Fibroblast of lung (primary cell): ENCODE measurements around the gene RGS7. TPM values are rescaled to one million over a fixed set of nuclear protein-coding genes. Genes with fewer than 3 reads are reported as not detected.
"Not testable (repeated sequence)": the region's sequence is repeated elsewhere in the genome, so short reads cannot be mapped to it uniquely, and the experiment has no call there.

Source experiments
- DNase-seq, 2 donors: peaks; one replicate each; pipeline versions ENCODE4 v3.0.0 to v3.0.0-alpha.2; 2010; ENCODE audit warnings: low read depth in 2 of 2
- H2AFZ ChIP-seq: 2 replicates; pipeline ENCODE4 v1.5.1; 2012; ENCODE audit warnings: low read length, control low read depth, inconsistent platforms
- H3K27ac ChIP-seq: 2 replicates; pipeline ENCODE4 v1.5.1; 2011; ENCODE audit warnings: low read length, control low read depth; ENCODE audit not compliant: insufficient read depth
- H3K27me3 ChIP-seq: 2 replicates; pipeline ENCODE4 v1.5.1; 2011; ENCODE audit warnings: mild to moderate bottlenecking, low read length; ENCODE audit not compliant: control insufficient read depth, insufficient read depth
- H3K36me3 ChIP-seq: 2 replicates; pipeline ENCODE4 v1.5.1; 2011; ENCODE audit warnings: low read length; ENCODE audit not compliant: control insufficient read depth, insufficient read depth
- H3K4me1 ChIP-seq: 2 replicates; pipeline ENCODE4 v1.5.1; 2011; ENCODE audit warnings: low read length; ENCODE audit not compliant: control insufficient read depth, insufficient read depth; ENCODE audit errors: extremely low read depth
- H3K4me2 ChIP-seq: 2 replicates; pipeline ENCODE4 v1.5.1; 2011; ENCODE audit warnings: low read length, control low read depth; ENCODE audit not compliant: insufficient read depth; ENCODE audit errors: extremely low read depth
- H3K4me3 ChIP-seq, 4 experiments: fragments of 200-600 bp in 1 of 4; sonication (generic) in 1 of 4; replicated peaks in 1 of 4; 2 replicates each; pipeline ENCODE4 v1.5.1; 2011 to 2016; ENCODE audit warnings: low read length in 4 of 4, low read depth in 3 of 4, mild to moderate bottlenecking in 3 of 4, control low read depth in 2 of 4, inconsistent platforms in 1 of 4, mixed read lengths in 1 of 4; ENCODE audit not compliant: insufficient read depth in 1 of 4; ENCODE audit errors: control extremely low read depth in 1 of 4
- H3K79me2 ChIP-seq: 2 replicates; pipeline ENCODE4 v1.5.1; 2012; ENCODE audit warnings: mild to moderate bottlenecking, low read length, inconsistent platforms; ENCODE audit not compliant: control insufficient read depth, insufficient read depth
- H3K9ac ChIP-seq: 2 replicates; pipeline ENCODE4 v1.5.1; 2011; ENCODE audit warnings: mild to moderate bottlenecking, low read length, control low read depth; ENCODE audit not compliant: insufficient read depth
- H3K9me3 ChIP-seq: 2 replicates; pipeline ENCODE4 v1.5.1; 2012; ENCODE audit warnings: low read depth, low read length; ENCODE audit not compliant: control insufficient read depth, insufficient read depth
- H4K20me1 ChIP-seq: 2 replicates; pipeline ENCODE4 v1.5.1; 2011; ENCODE audit warnings: low read length; ENCODE audit not compliant: control insufficient read depth, insufficient read depth; ENCODE audit errors: extremely low read depth
- CTCF ChIP-seq, 2 donors: IDR thresholded peaks in 1 of 2; conservative IDR thresholded peaks in 1 of 2; 1 replicate in 1 of 2; 2 replicates in 1 of 2; pipeline ENCODE4 v1.5.1; 2011 to 2012; ENCODE audit warnings: low read length in 2 of 2, control low read depth in 1 of 2, inconsistent platforms in 1 of 2, low read depth in 1 of 2, mild to moderate bottlenecking in 1 of 2
- EZH2 ChIP-seq: IDR thresholded peaks from 2 replicates; pipeline ENCODE4 v1.5.1; 2012; ENCODE audit warnings: low read length, control low read depth, mild to moderate bottlenecking; ENCODE audit errors: missing control alignments
- polyA plus RNA-seq, 2 donors: library from polyadenylated mRNA; depleted of rRNA in 1 of 2; stranded (reverse) in 1 of 2; unstranded in 1 of 2; fragments of >200 nt; gene quantifications; 2 replicates each; pipeline ENCODE4 v1.2.1, GENCODE V29; 2011 to 2012; ENCODE audit warnings: missing spikeins in 1 of 2
- total RNA-seq: library from RNA; depleted of rRNA; stranded (reverse); fragments of >200 nt; gene quantifications from 2 replicates; pipeline ENCODE4 v1.2.1, GENCODE V29; 2014

Gene RGS7
- total and polyA plus RNA-seq, 2 donors (not counting 1 experiment from before 2014, with no cell fraction given): 3.6 to 4.2 TPM

GRCh38 chr1:240980342-240980741 is 376.7 kb downstream of the RGS7 start:
- no peak overlapping the region for H3K4me2 ChIP-seq
- no peaks in the 10 kb centered on the region for H3K9me3 ChIP-seq
- no peaks in the 10 kb centered on the region for H3K79me2 ChIP-seq
- H4K20me1 ChIP-seq: no peaks in the 10 kb centered on the region
- no peaks in the 10 kb centered on the region for H3K27me3 ChIP-seq
- H3K36me3 ChIP-seq: no peaks in the 10 kb centered on the region
- no peaks in the 10 kb centered on the region for H3K4me1 ChIP-seq
- TF ChIP-seq CTCF (conservative IDR thresholded peaks at IDR 0.05 in 1 of 2, IDR thresholded peaks at IDR 0.05 in 1 of 2; ENCODE audit: low read depth in 1 of 2, low read length in 2 of 2) (no peak), EZH2 (no peak)
- no peak overlapping the region for H3K27ac ChIP-seq
- no peak for DNase-seq
- no peak overlapping the region for H2AFZ ChIP-seq
- no peak overlapping the region for H3K4me3 ChIP-seq
- H3K9ac ChIP-seq: no peak overlapping the region

GRCh38 chr1:240976685-240977084 is 380.3 kb downstream of the RGS7 start:
- Histone ChIP-seq H3K9ac (no peak overlapping the region), H3K27me3 (no peaks in the 10 kb centered on the region), H2AFZ (no peak overlapping the region), H3K4me2 (no peak overlapping the region), H3K36me3 (no peaks in the 10 kb centered on the region), H3K27ac (no peak overlapping the region), H3K9me3 (no peaks in the 10 kb centered on the region), H3K79me2 (no peaks in the 10 kb centered on the region), H4K20me1 (no peaks in the 10 kb centered on the region), H3K4me3 (no peak overlapping the region), H3K4me1 (no peaks in the 10 kb centered on the region)
- TF ChIP-seq CTCF (conservative IDR thresholded peaks at IDR 0.05 in 1 of 2, IDR thresholded peaks at IDR 0.05 in 1 of 2; ENCODE audit: low read depth in 1 of 2, low read length in 2 of 2): no peak
- no peak for TF ChIP-seq EZH2
- no peak for DNase-seq

GRCh38 chr1:240973875-240974274 is 383.1 kb downstream of the RGS7 start:
- Histone ChIP-seq H3K9ac (no peak overlapping the region), H4K20me1 (no peaks in the 10 kb centered on the region), H2AFZ (no peak overlapping the region), H3K36me3 (no peaks in the 10 kb centered on the region), H3K79me2 (no peaks in the 10 kb centered on the region), H3K27me3 (no peaks in the 10 kb centered on the region), H3K4me3 (no peak overlapping the region), H3K4me2 (no peak overlapping the region), H3K9me3 (no peaks in the 10 kb centered on the region), H3K27ac (no peak overlapping the region), H3K4me1 (no peaks in the 10 kb centered on the region)
- TF ChIP-seq EZH2 (no peak), CTCF (conservative IDR thresholded peaks at IDR 0.05 in 1 of 2, IDR thresholded peaks at IDR 0.05 in 1 of 2; ENCODE audit: low read depth in 1 of 2, low read length in 2 of 2) (no peak)
- DNase-seq: no peak

GRCh38 chr1:240972059-240972458 is 384.9 kb downstream of the RGS7 start:
- DNase-seq, H3K4me1 ChIP-seq, H3K27ac ChIP-seq, H4K20me1 ChIP-seq, H3K36me3 ChIP-seq, H3K9ac ChIP-seq, H3K4me3 ChIP-seq, H3K4me2 ChIP-seq, H3K27me3 ChIP-seq, H3K9me3 ChIP-seq, H3K79me2 ChIP-seq, H2AFZ ChIP-seq: not testable (repeated sequence)
